IMR-90 (cell line): ENCODE measurements around the gene PTAR1.

Experiments
- BHLHE40 ChIP-seq: fragments of 150-350 bp; IDR thresholded peaks from 2 replicates; pipeline ENCODE4 v1.6.1; 2016; ENCODE audit warnings: mild to moderate bottlenecking, low read depth, low read length
- CEBPB ChIP-seq: IDR thresholded peaks from 2 replicates; pipeline ENCODE4 v1.6.1; 2012; ENCODE audit warnings: low read depth, low read length, improper control_type of control experiment
- CHD1 ChIP-seq: IDR thresholded peaks from 2 replicates; pipeline ENCODE4 v1.6.1; 2012; ENCODE audit warnings: low read depth, low read length, improper control_type of control experiment
- FOS ChIP-seq: fragments of 150-350 bp; IDR thresholded peaks from 2 replicates; pipeline ENCODE4 v1.6.1; 2016; ENCODE audit warnings: low read depth, low read length
- MAFK ChIP-seq: IDR thresholded peaks from 2 replicates; pipeline ENCODE4 v1.6.1; 2012; ENCODE audit warnings: low read depth, low read length, improper control_type of control experiment
- MAZ ChIP-seq: IDR thresholded peaks from 2 replicates; pipeline ENCODE4 v1.6.1; 2012; ENCODE audit warnings: low read depth, mild to moderate bottlenecking, low read length, improper control_type of control experiment, moderate library complexity, borderline replicate concordance
- MXI1 ChIP-seq: IDR thresholded peaks from 2 replicates; pipeline ENCODE4 v1.6.1; 2012; ENCODE audit warnings: low read depth, mild to moderate bottlenecking, low read length, moderate library complexity, borderline replicate concordance
- POLR2A ChIP-seq: IDR thresholded peaks from 2 replicates; pipeline ENCODE4 v1.6.1; 2012; ENCODE audit warnings: mild to moderate bottlenecking, low read depth, low read length
- RAD21 ChIP-seq: IDR thresholded peaks from 2 replicates; pipeline ENCODE4 v1.6.1; 2012; ENCODE audit warnings: low read length, improper control_type of control experiment
- RCOR1 ChIP-seq: IDR thresholded peaks from 2 replicates; pipeline ENCODE4 v1.6.1; 2012; ENCODE audit warnings: mild to moderate bottlenecking, low read length, improper control_type of control experiment; ENCODE audit not compliant: insufficient replicate concordance
- RFX5 ChIP-seq: IDR thresholded peaks from 2 replicates; pipeline ENCODE4 v1.8.0; 2012; ENCODE audit warnings: low read depth, mild to moderate bottlenecking, low read length, moderate library complexity
- SMC3 ChIP-seq: fragments of 150-350 bp; IDR thresholded peaks from 2 replicates; pipeline ENCODE4 v1.6.1; 2016; ENCODE audit warnings: low read depth, mild to moderate bottlenecking, antibody characterized with exemption, low read length, moderate library complexity
- TF ChIP-seq, protein P1 (sequence below): conservative IDR thresholded peaks from 2 replicates; pipeline ENCODE4 v1.5.1; 2012; ENCODE audit warnings: mild to moderate bottlenecking, low read depth, low read length, improper control_type of control experiment
- TF ChIP-seq, protein P2 (sequence below): fragments of 150-350 bp; IDR thresholded peaks from 2 replicates; pipeline ENCODE4 v1.6.1; 2017; ENCODE audit warnings: mild to moderate bottlenecking, antibody characterized with exemption, low read length, low read depth

- TF ChIP-seq POLR2A (no peak), CEBPB (no peak), SMC3 (peak; percentile 90), RAD21 (peak; percentile 80), MXI1 (peak; percentile 16; the same call in 1 of the 2 replicates), CHD1 (no peak), FOS (no peak), MAFK (0 out of 2 replicates have a peak, but pooled peaks have one; percentile 25), RCOR1 (no peak), MAZ (peak; percentile 43; the same call in 1 of the 2 replicates), RFX5 (no peak), BHLHE40 (no peak)
- TF ChIP-seq, protein P1, sequence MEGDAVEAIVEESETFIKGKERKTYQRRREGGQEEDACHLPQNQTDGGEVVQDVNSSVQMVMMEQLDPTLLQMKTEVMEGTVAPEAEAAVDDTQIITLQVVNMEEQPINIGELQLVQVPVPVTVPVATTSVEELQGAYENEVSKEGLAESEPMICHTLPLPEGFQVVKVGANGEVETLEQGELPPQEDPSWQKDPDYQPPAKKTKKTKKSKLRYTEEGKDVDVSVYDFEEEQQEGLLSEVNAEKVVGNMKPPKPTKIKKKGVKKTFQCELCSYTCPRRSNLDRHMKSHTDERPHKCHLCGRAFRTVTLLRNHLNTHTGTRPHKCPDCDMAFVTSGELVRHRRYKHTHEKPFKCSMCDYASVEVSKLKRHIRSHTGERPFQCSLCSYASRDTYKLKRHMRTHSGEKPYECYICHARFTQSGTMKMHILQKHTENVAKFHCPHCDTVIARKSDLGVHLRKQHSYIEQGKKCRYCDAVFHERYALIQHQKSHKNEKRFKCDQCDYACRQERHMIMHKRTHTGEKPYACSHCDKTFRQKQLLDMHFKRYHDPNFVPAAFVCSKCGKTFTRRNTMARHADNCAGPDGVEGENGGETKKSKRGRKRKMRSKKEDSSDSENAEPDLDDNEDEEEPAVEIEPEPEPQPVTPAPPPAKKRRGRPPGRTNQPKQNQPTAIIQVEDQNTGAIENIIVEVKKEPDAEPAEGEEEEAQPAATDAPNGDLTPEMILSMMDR = peak; percentile 90
- TF ChIP-seq, protein P2, sequence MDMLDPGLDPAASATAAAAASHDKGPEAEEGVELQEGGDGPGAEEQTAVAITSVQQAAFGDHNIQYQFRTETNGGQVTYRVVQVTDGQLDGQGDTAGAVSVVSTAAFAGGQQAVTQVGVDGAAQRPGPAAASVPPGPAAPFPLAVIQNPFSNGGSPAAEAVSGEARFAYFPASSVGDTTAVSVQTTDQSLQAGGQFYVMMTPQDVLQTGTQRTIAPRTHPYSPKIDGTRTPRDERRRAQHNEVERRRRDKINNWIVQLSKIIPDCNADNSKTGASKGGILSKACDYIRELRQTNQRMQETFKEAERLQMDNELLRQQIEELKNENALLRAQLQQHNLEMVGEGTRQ = no peak
Observed at GRCh38 chr9:69672596-69673310, 87.1 kb downstream of the PTAR1 start.
